Measurements from ENCODE around the gene PSMB3. TPM values are rescaled to one million over a fixed set of nuclear protein-coding genes. Genes with fewer than 3 reads are reported as not detected.

Gene PSMB3
- total RNA-seq, 1 experiment from 2014 or later: 273 TPM

DNA sequence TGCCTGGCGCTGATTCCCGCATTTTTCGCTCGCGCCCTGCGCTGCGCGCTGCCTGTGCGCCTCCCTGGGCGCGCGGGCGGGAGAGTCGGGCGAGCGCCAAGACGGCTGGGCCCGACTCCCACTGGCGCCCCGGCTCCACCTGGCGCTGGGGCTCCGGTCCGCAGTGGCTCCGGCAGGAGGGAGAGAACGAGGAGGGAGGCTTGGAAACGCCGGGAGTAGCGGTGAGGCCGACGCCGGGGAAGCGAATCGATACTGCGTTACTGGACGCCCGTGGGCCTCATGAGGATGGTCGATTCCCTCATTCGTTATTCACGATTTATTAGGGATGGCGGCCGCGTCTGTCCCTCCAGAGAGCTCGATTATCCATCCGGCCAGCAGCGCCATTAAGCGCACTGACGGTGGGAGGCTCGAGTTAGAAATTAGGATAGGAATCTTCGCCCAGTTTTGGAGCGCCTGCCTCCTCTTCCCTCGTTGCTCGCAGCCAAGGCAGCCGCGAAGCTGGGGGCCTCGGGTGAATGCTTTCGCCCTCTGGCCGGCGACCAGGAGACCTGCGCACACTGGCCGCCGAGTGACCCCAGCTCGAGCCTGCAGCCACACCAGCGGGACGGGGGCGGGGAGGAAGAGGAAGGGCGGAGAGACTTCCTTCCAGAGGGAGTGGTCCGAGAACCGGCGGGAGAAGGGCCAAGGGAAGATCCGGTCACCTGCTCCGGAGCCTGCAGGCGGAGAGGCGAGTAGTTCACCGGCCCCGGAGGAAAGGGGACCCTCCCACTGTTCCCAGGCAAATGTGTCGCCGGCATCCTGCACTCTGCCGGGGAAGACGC, 3.1 kb upstream of the PSMB3 start (continued):
- TF ChIP-seq SMAD3 (CRISPR knock-in tag; IDR thresholded peaks at IDR 0.05; ENCODE audit: borderline replicate concordance) (0 out of 2 replicates have a peak, but pooled peaks have one; percentile 4), TEAD4 (CRISPR knock-in tag; IDR thresholded peaks at IDR 0.05) (no peak), ZNF423 (CRISPR knock-in tag; IDR thresholded peaks at IDR 0.05) (no peak), RELA (CRISPR knock-in tag; IDR thresholded peaks at IDR 0.05; ENCODE audit: borderline replicate concordance) (no peak), ZNF138 (CRISPR knock-in tag; conservative IDR thresholded peaks at IDR 0.05) (0 out of 2 replicates have a peak, but pooled peaks have one; percentile 30), JUN (CRISPR knock-in tag; IDR thresholded peaks at IDR 0.05) (no peak), IRF2 (CRISPR knock-in tag; IDR thresholded peaks at IDR 0.05; ENCODE audit: borderline replicate concordance, low read depth) (no peak), NFYB (CRISPR knock-in tag; conservative IDR thresholded peaks at IDR 0.05; ENCODE audit: low read depth) (no peak), NR3C1 (CRISPR knock-in tag; conservative IDR thresholded peaks at IDR 0.05; ENCODE audit: low read depth) (no peak), MYBL2 (CRISPR knock-in tag; IDR thresholded peaks at IDR 0.05) (0 out of 2 replicates have a peak, but pooled peaks have one; percentile 35), ETV6 (CRISPR knock-in tag; IDR thresholded peaks at IDR 0.05) (peak; percentile 96), ATF1 (CRISPR knock-in tag; IDR thresholded peaks at IDR 0.05) (peak; percentile 87; the same call in 1 of the 2 replicates), OVOL2 (CRISPR knock-in tag; IDR thresholded peaks at IDR 0.05; ENCODE audit: borderline replicate concordance) (no peak), EMX1 (CRISPR knock-in tag; IDR thresholded peaks at IDR 0.05) (no peak), GTF2I (CRISPR knock-in tag; conservative IDR thresholded peaks at IDR 0.05) (no peak), ZNF396 (CRISPR knock-in tag; IDR thresholded peaks at IDR 0.05; ENCODE audit: borderline replicate concordance) (no peak)
- TF ChIP-seq, protein P1, sequence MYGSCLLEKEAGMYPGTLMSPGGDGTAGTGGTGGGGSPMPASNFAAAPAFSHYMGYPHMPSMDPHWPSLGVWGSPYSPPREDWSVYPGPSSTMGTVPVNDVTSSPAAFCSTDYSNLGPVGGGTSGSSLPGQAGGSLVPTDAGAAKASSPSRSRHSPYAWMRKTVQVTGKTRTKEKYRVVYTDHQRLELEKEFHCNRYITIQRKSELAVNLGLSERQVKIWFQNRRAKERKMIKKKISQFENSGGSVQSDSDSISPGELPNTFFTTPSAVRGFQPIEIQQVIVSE (CRISPR knock-in tag; IDR thresholded peaks at IDR 0.05; ENCODE audit: borderline replicate concordance): no peak
- TF ChIP-seq, protein P2, sequence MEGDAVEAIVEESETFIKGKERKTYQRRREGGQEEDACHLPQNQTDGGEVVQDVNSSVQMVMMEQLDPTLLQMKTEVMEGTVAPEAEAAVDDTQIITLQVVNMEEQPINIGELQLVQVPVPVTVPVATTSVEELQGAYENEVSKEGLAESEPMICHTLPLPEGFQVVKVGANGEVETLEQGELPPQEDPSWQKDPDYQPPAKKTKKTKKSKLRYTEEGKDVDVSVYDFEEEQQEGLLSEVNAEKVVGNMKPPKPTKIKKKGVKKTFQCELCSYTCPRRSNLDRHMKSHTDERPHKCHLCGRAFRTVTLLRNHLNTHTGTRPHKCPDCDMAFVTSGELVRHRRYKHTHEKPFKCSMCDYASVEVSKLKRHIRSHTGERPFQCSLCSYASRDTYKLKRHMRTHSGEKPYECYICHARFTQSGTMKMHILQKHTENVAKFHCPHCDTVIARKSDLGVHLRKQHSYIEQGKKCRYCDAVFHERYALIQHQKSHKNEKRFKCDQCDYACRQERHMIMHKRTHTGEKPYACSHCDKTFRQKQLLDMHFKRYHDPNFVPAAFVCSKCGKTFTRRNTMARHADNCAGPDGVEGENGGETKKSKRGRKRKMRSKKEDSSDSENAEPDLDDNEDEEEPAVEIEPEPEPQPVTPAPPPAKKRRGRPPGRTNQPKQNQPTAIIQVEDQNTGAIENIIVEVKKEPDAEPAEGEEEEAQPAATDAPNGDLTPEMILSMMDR (IDR thresholded peaks at IDR 0.05): no peak
- TF ChIP-seq, protein P3, sequence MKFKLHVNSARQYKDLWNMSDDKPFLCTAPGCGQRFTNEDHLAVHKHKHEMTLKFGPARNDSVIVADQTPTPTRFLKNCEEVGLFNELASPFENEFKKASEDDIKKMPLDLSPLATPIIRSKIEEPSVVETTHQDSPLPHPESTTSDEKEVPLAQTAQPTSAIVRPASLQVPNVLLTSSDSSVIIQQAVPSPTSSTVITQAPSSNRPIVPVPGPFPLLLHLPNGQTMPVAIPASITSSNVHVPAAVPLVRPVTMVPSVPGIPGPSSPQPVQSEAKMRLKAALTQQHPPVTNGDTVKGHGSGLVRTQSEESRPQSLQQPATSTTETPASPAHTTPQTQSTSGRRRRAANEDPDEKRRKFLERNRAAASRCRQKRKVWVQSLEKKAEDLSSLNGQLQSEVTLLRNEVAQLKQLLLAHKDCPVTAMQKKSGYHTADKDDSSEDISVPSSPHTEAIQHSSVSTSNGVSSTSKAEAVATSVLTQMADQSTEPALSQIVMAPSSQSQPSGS (CRISPR knock-in tag; IDR thresholded peaks at IDR 0.05; ENCODE audit: borderline replicate concordance, low read depth): no peak
- TF ChIP-seq, protein P4, sequence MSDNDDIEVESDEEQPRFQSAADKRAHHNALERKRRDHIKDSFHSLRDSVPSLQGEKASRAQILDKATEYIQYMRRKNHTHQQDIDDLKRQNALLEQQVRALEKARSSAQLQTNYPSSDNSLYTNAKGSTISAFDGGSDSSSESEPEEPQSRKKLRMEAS (CRISPR knock-in tag; IDR thresholded peaks at IDR 0.05): peak; percentile 85
- TF ChIP-seq, protein P5, sequence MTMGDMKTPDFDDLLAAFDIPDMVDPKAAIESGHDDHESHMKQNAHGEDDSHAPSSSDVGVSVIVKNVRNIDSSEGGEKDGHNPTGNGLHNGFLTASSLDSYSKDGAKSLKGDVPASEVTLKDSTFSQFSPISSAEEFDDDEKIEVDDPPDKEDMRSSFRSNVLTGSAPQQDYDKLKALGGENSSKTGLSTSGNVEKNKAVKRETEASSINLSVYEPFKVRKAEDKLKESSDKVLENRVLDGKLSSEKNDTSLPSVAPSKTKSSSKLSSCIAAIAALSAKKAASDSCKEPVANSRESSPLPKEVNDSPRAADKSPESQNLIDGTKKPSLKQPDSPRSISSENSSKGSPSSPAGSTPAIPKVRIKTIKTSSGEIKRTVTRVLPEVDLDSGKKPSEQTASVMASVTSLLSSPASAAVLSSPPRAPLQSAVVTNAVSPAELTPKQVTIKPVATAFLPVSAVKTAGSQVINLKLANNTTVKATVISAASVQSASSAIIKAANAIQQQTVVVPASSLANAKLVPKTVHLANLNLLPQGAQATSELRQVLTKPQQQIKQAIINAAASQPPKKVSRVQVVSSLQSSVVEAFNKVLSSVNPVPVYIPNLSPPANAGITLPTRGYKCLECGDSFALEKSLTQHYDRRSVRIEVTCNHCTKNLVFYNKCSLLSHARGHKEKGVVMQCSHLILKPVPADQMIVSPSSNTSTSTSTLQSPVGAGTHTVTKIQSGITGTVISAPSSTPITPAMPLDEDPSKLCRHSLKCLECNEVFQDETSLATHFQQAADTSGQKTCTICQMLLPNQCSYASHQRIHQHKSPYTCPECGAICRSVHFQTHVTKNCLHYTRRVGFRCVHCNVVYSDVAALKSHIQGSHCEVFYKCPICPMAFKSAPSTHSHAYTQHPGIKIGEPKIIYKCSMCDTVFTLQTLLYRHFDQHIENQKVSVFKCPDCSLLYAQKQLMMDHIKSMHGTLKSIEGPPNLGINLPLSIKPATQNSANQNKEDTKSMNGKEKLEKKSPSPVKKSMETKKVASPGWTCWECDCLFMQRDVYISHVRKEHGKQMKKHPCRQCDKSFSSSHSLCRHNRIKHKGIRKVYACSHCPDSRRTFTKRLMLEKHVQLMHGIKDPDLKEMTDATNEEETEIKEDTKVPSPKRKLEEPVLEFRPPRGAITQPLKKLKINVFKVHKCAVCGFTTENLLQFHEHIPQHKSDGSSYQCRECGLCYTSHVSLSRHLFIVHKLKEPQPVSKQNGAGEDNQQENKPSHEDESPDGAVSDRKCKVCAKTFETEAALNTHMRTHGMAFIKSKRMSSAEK (CRISPR knock-in tag; IDR thresholded peaks at IDR 0.05; ENCODE audit: borderline replicate concordance): no peak
- TF ChIP-seq, protein P6, sequence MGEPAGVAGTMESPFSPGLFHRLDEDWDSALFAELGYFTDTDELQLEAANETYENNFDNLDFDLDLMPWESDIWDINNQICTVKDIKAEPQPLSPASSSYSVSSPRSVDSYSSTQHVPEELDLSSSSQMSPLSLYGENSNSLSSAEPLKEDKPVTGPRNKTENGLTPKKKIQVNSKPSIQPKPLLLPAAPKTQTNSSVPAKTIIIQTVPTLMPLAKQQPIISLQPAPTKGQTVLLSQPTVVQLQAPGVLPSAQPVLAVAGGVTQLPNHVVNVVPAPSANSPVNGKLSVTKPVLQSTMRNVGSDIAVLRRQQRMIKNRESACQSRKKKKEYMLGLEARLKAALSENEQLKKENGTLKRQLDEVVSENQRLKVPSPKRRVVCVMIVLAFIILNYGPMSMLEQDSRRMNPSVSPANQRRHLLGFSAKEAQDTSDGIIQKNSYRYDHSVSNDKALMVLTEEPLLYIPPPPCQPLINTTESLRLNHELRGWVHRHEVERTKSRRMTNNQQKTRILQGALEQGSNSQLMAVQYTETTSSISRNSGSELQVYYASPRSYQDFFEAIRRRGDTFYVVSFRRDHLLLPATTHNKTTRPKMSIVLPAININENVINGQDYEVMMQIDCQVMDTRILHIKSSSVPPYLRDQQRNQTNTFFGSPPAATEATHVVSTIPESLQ (CRISPR knock-in tag; IDR thresholded peaks at IDR 0.05): no peak
- TF ChIP-seq, protein P7, sequence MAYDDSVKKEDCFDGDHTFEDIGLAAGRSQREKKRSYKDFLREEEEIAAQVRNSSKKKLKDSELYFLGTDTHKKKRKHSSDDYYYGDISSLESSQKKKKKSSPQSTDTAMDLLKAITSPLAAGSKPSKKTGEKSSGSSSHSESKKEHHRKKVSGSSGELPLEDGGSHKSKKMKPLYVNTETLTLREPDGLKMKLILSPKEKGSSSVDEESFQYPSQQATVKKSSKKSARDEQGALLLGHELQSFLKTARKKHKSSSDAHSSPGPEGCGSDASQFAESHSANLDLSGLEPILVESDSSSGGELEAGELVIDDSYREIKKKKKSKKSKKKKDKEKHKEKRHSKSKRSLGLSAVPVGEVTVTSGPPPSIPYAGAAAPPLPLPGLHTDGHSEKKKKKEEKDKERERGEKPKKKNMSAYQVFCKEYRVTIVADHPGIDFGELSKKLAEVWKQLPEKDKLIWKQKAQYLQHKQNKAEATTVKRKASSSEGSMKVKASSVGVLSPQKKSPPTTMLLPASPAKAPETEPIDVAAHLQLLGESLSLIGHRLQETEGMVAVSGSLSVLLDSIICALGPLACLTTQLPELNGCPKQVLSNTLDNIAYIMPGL (CRISPR knock-in tag; IDR thresholded peaks at IDR 0.05): peak; percentile 69
- TF ChIP-seq, protein P8, sequence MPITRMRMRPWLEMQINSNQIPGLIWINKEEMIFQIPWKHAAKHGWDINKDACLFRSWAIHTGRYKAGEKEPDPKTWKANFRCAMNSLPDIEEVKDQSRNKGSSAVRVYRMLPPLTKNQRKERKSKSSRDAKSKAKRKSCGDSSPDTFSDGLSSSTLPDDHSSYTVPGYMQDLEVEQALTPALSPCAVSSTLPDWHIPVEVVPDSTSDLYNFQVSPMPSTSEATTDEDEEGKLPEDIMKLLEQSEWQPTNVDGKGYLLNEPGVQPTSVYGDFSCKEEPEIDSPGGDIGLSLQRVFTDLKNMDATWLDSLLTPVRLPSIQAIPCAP (CRISPR knock-in tag; IDR thresholded peaks at IDR 0.05): peak; percentile 88; the same call in 1 of the 2 replicates

Data from WTC11 (cell line).